PFSK-1 (cell line): Measurements from ENCODE around the gene GPR161.

Source experiments
- FOXP2 ChIP-seq: optimal IDR thresholded peaks from 2 replicates; pipeline ENCODE3; 2011; ENCODE audit warnings: borderline replicate concordance, control low read depth, inconsistent platforms; ENCODE audit not compliant: insufficient read depth; ENCODE audit errors: extremely low read length, extremely low read depth
- POLR2AphosphoS5 ChIP-seq: IDR thresholded peaks from 2 replicates; pipeline ENCODE4 v1.6.1; 2012; ENCODE audit warnings: low read depth, mild to moderate bottlenecking, control low read depth, low read length, moderate library complexity
- SIN3A ChIP-seq: IDR thresholded peaks from 2 replicates; pipeline ENCODE4 v1.6.1; 2012; ENCODE audit warnings: mild to moderate bottlenecking, low read length, moderate library complexity, borderline replicate concordance; ENCODE audit not compliant: insufficient read depth
- TAF1 ChIP-seq: IDR thresholded peaks from 2 replicates; pipeline ENCODE4 v1.6.1; 2012; ENCODE audit warnings: low read length, control low read depth, borderline replicate concordance; ENCODE audit not compliant: insufficient read depth
- TF ChIP-seq, protein P1 (sequence below), 2 experiments: IDR thresholded peaks; 2 replicates each; pipeline versions ENCODE4 v1.6.1 to v1.8.0; 2011 to 2012; ENCODE audit warnings: low read depth in 2 of 2, low read length in 2 of 2, control low read depth in 1 of 2, inconsistent platforms in 1 of 2, mild to moderate bottlenecking in 1 of 2, moderate library complexity in 1 of 2; ENCODE audit not compliant: insufficient read depth in 1 of 2

Gene GPR161

DNA sequence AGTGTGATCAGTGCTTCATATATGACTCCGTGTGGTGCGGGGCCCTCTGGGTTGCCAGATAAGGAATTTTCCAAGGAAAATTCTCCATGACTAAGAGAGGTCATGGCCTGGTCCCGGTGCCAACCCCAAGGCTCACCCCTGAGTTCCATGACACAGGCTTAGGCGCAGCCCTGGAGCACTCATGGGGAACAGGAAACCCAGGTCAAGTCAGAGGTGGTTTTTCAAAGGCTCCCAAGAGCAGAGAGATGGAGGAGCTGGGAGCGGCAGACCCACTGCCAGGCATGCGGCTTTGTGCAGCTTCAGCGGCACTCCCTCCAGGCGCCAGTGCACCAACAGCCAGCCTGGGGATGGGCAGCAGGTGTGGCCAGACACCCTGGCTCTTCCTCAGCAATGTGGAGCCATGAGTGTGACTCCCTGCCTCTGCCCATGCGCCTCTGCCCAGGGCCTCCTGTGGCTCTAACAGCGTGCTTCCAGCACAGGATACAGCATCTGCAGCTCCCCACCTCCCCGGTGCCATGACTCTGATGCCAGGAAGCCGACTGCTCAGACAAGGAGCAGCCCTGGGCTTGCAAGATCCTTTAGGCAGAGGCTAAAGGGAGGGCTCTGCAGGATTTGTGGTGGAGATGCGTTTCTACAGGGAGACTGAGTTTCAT is 47.3 kb downstream of the GPR161 start:
- no peak for TF ChIP-seq SIN3A
- TF ChIP-seq, protein P1, sequence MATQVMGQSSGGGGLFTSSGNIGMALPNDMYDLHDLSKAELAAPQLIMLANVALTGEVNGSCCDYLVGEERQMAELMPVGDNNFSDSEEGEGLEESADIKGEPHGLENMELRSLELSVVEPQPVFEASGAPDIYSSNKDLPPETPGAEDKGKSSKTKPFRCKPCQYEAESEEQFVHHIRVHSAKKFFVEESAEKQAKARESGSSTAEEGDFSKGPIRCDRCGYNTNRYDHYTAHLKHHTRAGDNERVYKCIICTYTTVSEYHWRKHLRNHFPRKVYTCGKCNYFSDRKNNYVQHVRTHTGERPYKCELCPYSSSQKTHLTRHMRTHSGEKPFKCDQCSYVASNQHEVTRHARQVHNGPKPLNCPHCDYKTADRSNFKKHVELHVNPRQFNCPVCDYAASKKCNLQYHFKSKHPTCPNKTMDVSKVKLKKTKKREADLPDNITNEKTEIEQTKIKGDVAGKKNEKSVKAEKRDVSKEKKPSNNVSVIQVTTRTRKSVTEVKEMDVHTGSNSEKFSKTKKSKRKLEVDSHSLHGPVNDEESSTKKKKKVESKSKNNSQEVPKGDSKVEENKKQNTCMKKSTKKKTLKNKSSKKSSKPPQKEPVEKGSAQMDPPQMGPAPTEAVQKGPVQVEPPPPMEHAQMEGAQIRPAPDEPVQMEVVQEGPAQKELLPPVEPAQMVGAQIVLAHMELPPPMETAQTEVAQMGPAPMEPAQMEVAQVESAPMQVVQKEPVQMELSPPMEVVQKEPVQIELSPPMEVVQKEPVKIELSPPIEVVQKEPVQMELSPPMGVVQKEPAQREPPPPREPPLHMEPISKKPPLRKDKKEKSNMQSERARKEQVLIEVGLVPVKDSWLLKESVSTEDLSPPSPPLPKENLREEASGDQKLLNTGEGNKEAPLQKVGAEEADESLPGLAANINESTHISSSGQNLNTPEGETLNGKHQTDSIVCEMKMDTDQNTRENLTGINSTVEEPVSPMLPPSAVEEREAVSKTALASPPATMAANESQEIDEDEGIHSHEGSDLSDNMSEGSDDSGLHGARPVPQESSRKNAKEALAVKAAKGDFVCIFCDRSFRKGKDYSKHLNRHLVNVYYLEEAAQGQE (IDR thresholded peaks at IDR 0.05; ENCODE audit: insufficient read depth in 1 of 2, low read depth in 2 of 2, low read length in 2 of 2) = no peak
- no peak for TF ChIP-seq FOXP2
- no peak for TF ChIP-seq TAF1
- no peak for TF ChIP-seq POLR2AphosphoS5

DNA sequence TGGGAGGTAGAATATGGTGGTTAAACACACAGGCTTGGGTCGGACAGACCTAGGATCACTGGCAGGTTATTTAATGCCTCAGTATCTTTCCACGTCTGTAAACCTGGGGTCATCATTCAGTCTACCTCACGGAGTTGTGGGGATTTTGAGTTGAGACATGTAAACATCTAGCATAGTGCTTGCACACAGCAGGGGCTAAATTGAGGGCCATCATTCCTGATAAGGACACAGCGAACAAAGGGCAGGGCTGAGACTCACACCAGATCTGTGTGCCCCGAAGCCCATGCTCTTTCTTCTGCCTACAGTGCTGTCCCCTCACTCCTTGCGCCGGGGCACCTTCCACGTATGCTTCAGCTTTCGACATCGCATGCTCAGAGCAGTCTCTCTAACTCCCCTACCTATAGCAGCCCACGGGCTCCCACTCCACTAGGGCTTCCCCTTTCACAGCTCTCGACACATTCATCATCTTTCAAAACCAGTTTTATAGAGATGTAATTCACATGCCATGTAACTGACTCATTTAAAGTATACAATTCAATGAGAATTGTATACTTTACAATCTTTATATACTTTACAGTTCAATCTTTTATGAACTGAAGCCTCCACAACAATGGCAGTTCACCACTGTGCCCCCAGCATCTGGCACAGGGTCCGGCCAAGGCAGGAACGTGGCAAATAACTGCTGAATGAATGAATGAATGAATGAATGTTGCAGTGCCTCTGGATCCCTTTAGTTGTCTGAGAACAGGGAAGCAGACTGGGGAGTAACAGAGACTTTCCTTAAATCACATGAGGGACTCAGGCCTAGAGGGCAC is 48.0 kb downstream of the GPR161 start:
- no peak for TF ChIP-seq SIN3A
- no peak for TF ChIP-seq POLR2AphosphoS5
- TF ChIP-seq FOXP2 = no peak
- no peak for TF ChIP-seq TAF1
- TF ChIP-seq, protein P1 (IDR thresholded peaks at IDR 0.05; ENCODE audit: insufficient read depth in 1 of 2, low read depth in 2 of 2, low read length in 2 of 2) = no peak

DNA sequence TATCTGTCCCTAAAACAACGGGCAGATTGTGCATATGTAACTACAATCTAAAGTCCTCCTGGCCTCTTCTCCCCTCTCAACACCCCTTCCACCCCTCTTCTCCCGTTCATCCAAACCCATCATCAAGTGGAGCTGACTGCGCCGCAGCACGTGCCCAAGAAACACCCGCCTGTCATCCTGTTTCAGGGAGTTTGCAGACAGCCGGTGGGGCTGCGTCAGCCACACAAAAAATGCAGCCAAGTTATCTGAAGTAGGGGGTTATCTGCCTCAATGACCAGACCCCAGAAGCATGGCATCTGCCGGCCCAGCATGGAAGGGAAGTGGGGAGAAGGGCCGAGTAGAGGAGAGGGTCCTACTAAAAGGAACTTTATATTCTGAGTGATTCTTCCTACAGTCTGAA is 49.0 kb downstream of the GPR161 start:
- no peak for TF ChIP-seq SIN3A
- TF ChIP-seq POLR2AphosphoS5 = no peak
- TF ChIP-seq, protein P1 (IDR thresholded peaks at IDR 0.05; ENCODE audit: insufficient read depth in 1 of 2, low read depth in 2 of 2, low read length in 2 of 2) = no peak
- TF ChIP-seq TAF1 = no peak

DNA sequence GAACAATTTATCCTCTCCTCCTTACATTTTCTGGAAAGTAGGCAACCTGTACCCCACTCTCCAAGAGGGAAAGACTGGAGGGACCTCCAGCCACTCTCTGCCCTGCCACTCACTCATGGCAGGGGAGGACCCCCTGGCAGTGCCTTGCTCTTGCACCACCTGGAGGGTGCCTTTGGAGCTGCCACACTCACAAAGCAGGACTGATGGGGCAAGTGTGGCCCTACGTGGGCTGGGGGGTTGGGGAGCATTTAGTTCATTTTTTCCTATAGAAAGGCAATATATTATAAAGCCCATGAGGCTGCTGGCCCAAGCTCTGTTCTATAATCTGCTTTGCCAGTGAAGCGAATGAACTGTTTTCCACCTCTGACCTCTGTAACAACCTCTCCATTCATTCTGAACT is 50.3 kb downstream of the GPR161 start:
- no peak for TF ChIP-seq TAF1
- no peak for TF ChIP-seq POLR2AphosphoS5
- TF ChIP-seq SIN3A = no peak
- no peak for TF ChIP-seq FOXP2
- TF ChIP-seq, protein P1 (IDR thresholded peaks at IDR 0.05; ENCODE audit: insufficient read depth in 1 of 2, low read depth in 2 of 2, low read length in 2 of 2) = no peak
